Loucy (cell line): Measurements from ENCODE around the gene CDA.

Source experiments
- H2AFZ ChIP-seq: fragments of 200-600 bp; sonication (generic); 2 replicates; pipeline ENCODE4 v1.6.0; 2016; ENCODE audit warnings: antibody characterized with exemption, mild to moderate bottlenecking, low read length, moderate library complexity
- H3F3A ChIP-seq: fragments of 200-600 bp; 2 replicates; pipeline ENCODE4 v1.6.0; 2016; ENCODE audit warnings: antibody characterized with exemption, low read depth, mild to moderate bottlenecking
- H3K27me3 ChIP-seq: fragments of 200-600 bp; sonication (generic); 2 replicates; pipeline ENCODE4 v1.6.1; 2014; ENCODE audit warnings: low read length, mild to moderate bottlenecking; ENCODE audit not compliant: insufficient read depth, poor library complexity, severe bottlenecking
- H3K36me3 ChIP-seq: fragments of 200-600 bp; sonication (generic); 2 replicates; pipeline ENCODE4 v1.6.1; 2016; ENCODE audit warnings: low read length; ENCODE audit not compliant: insufficient read depth
- H3K4me1 ChIP-seq: fragments of 200-600 bp; sonication (generic); 2 replicates; pipeline ENCODE4 v1.5.1; 2014; ENCODE audit warnings: low read length, mild to moderate bottlenecking; ENCODE audit not compliant: insufficient read depth, poor library complexity, severe bottlenecking
- H3K4me2 ChIP-seq: fragments of 200-600 bp; sonication (generic); 2 replicates; pipeline ENCODE4 v1.6.0; 2014; ENCODE audit warnings: antibody characterized with exemption, low read length, low read depth, mild to moderate bottlenecking; ENCODE audit not compliant: poor library complexity, severe bottlenecking
- H3K4me3 ChIP-seq: fragments of 200-600 bp; sonication (generic); 2 replicates; pipeline ENCODE4 v1.5.1; 2014; ENCODE audit warnings: low read length, mild to moderate bottlenecking, mixed read lengths; ENCODE audit not compliant: poor library complexity, severe bottlenecking
- H3K79me2 ChIP-seq: fragments of 200-600 bp; sonication (generic); 2 replicates; pipeline ENCODE4 v1.6.1; 2014; ENCODE audit warnings: low read length; ENCODE audit not compliant: insufficient read depth
- H3K9ac ChIP-seq: fragments of 200-600 bp; sonication (generic); 2 replicates; pipeline ENCODE4 v1.6.0; 2014; ENCODE audit warnings: mild to moderate bottlenecking, low read depth, low read length, moderate library complexity; ENCODE audit not compliant: poor library complexity, severe bottlenecking
- H3K9me2 ChIP-seq: fragments of 200-600 bp; sonication (generic); replicated peaks from 2 replicates; pipeline ENCODE4 v1.6.1; 2016; ENCODE audit warnings: low read depth, low read length, mixed read lengths
- H3K9me3 ChIP-seq: fragments of 200-600 bp; sonication (generic); 2 replicates; pipeline ENCODE4 v1.6.1; 2014; ENCODE audit warnings: mild to moderate bottlenecking, antibody characterized with exemption, low read length, low read depth; ENCODE audit not compliant: insufficient read depth
- H4K20me1 ChIP-seq: fragments of 200-600 bp; sonication (generic); 2 replicates; pipeline ENCODE4 v1.6.0; 2014; ENCODE audit warnings: antibody characterized with exemption, low read length, mild to moderate bottlenecking; ENCODE audit not compliant: insufficient read depth, poor library complexity, severe bottlenecking
- CTCF ChIP-seq: fragments of 200-600 bp; sonication (generic); conservative IDR thresholded peaks from 2 replicates; pipeline ENCODE4 v1.5.1; 2014; ENCODE audit warnings: mild to moderate bottlenecking, antibody characterized with exemption, low read length
- EZH2phosphoT487 ChIP-seq: fragments of 200-600 bp; IDR thresholded peaks from 2 replicates; pipeline ENCODE4 v1.6.1; 2018; ENCODE audit warnings: antibody characterized with exemption, mild to moderate bottlenecking, moderate library complexity, borderline replicate concordance

CDA gene

DNA sequence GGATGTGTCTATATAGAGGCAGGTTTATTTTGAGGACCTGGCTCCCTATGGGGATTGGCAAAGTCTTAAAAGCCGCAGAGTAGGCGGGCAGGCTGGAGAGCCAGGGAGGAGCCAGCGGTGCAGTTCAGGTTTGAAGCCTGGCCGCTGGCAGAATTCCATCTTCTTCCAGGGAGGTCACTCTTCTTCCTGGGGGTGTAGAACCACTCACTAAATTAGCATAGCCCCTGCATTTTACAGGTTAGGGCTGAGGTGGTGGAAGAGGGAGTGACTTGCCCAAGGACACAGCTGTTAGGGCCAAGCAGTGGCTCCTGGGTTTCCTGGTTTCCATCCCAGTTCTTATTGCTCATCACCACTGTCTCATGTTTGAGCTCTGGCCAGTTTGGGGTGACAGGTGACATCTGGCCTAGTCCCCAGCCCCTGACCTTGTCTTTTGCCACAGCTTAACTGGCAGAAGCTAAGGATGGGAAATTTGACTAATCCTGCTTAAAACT is 45.7 kb downstream of the CDA start:
- H3K9ac ChIP-seq, result peak overlapping the region; percentile 73

DNA sequence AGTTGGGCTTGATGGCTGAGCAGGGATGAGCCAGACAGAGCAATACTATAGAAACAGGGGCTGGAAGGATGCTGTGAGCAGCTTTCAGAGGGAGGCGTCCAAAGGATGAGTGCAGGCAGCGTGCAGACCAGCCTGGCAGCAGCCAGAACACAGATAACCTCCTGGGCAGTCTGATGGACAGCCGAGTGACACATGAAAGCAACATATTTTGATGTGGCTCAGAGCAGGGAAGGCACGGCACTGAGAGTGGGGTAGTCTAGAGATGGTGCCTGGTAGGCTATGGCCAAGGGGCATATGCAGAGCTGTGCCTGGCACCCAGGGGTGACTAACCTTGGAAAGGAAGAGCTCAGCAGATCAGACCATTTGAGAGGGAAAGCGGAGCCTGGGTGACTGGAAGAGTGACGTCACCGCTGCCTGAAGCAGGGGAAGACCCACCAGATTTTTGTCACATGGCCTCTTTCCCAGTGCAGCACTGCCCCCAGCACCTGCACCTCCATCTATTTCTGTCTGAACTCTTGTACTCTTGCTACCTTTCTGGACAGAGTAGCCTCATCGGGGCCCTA is 48.0 kb downstream of the CDA start:
- no peak overlapping the region for H3K9ac ChIP-seq
- H3K4me3 ChIP-seq, result no peak overlapping the region
- H3K27me3 ChIP-seq, result no peaks in the 10 kb centered on the region
- H3K79me2 ChIP-seq, result no peaks in the 10 kb centered on the region
- TF ChIP-seq CTCF (no peak), EZH2phosphoT487 (no peak)
- H3K9me2 ChIP-seq, result no peaks in the 10 kb centered on the region
- H3K36me3 ChIP-seq, result no peaks in the 10 kb centered on the region
- no peaks in the 10 kb centered on the region for H4K20me1 ChIP-seq
- no peak overlapping the region for H2AFZ ChIP-seq
- no peaks in the 10 kb centered on the region for H3K9me3 ChIP-seq
- H3K4me2 ChIP-seq, result no peak overlapping the region
- no peaks in the 10 kb centered on the region for H3F3A ChIP-seq
- H3K4me1 ChIP-seq, result no peaks in the 10 kb centered on the region

More for the DNA sequence above, 45.7 kb downstream of the CDA start:
- Histone ChIP-seq H3K4me2 (peak overlapping the region; percentile 90), H3F3A (no peaks in the 10 kb centered on the region), H4K20me1 (no peaks in the 10 kb centered on the region), H3K27me3 (no peaks in the 10 kb centered on the region), H3K9me2 (no peaks in the 10 kb centered on the region), H3K79me2 (no peaks in the 10 kb centered on the region), H3K4me3 (peak overlapping the region; percentile 87), H3K9me3 (no peaks in the 10 kb centered on the region), H3K4me1 (no peaks in the 10 kb centered on the region), H2AFZ (peak overlapping the region; percentile 95), H3K36me3 (no peaks in the 10 kb centered on the region)
- TF ChIP-seq EZH2phosphoT487 (no peak), CTCF (no peak)

GRCh38 chr1:20640183-20640597 is 51.3 kb downstream of the CDA start:
- no peaks in the 10 kb centered on the region for H3K9me3 ChIP-seq
- TF ChIP-seq CTCF (peak; percentile 94), EZH2phosphoT487 (no peak)
- H3F3A ChIP-seq, result no peaks in the 10 kb centered on the region
- H3K9me2 ChIP-seq, result no peaks in the 10 kb centered on the region
- H3K27me3 ChIP-seq, result no peaks in the 10 kb centered on the region
- no peak overlapping the region for H3K4me2 ChIP-seq
- H3K4me1 ChIP-seq, result no peaks in the 10 kb centered on the region
- H3K9ac ChIP-seq, result no peak overlapping the region
- H3K4me3 ChIP-seq, result no peak overlapping the region
- no peaks in the 10 kb centered on the region for H4K20me1 ChIP-seq
- H3K36me3 ChIP-seq, result no peaks in the 10 kb centered on the region
- no peak overlapping the region for H2AFZ ChIP-seq
- H3K79me2 ChIP-seq, result no peaks in the 10 kb centered on the region
